GM23338 (cell line): ENCODE data around the gene PTPRN2.

Source experiments
- EZH2 ChIP-seq: fragments of 200-600 bp; sonication (generic); IDR thresholded peaks from one replicate; pipeline ENCODE4 v1.8.0; 2017; ENCODE audit warnings: antibody characterized with exemption, mild to moderate bottlenecking, low read depth; ENCODE audit not compliant: unreplicated experiment
- POLR2AphosphoS5 ChIP-seq: IDR thresholded peaks from 2 replicates; pipeline ENCODE4 v1.6.1; 2016; ENCODE audit warnings: antibody characterized with exemption, low read depth
- TF ChIP-seq, protein P1 (sequence below), 2 experiments: fragments of 200-600 bp in 1 of 2; sonication (generic) in 1 of 2; conservative IDR thresholded peaks; 2 replicates each; pipeline versions ENCODE4 v1.5.1 to v1.6.1; 2016 to 2017; ENCODE audit warnings: antibody characterized with exemption in 2 of 2, low read depth in 2 of 2, mild to moderate bottlenecking in 2 of 2, moderate library complexity in 1 of 2
- TF ChIP-seq, protein P2 (sequence below): IDR thresholded peaks from one replicate; pipeline ENCODE4 v1.6.1; 2018; ENCODE audit warnings: antibody characterized with exemption; ENCODE audit not compliant: unreplicated experiment

DNA sequence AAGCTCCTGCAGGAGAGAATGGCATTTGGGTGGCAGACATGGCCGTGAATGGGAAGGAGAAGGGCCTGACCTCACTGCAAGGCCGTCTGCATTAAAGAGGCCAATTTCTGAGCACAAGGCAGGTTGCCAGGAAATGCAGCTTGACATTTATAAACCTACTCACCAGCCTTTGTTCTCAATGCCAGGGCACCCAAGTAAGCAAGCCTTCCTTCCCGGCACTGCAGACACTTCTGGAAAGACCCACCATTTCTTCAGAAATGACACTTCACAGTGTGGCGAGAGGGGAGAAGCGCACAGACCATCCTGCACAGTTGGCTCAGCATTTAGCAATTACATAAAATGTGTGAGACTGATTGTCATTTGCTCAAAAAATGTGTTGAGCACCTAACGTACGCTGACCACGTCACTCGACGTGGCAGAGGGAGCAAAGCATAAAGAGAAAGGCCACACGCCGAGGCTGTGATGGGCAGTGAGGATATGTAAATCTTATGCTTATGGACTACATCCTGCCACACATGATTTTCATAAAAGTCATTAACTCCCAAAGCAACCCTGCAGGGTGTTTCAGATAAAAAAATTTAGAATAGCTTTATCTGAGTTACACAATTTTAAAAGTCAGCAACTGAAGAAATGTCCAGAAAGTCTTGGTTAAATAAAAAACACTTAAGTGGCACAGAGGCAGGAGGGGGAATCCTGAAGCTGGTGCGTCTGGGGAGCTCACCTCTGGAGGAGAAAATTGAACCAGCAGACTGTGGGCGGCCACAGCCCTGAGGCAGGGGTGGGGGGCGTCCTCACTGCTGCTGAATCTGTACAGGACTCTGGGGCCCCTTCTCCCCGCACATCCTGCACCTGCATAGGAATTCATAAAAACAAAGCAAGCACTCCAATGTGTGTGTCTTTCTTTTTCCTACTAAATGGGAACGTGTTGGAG, 543.8 kb downstream of the PTPRN2 start:
- TF ChIP-seq POLR2AphosphoS5: no peak
- TF ChIP-seq, protein P1, sequence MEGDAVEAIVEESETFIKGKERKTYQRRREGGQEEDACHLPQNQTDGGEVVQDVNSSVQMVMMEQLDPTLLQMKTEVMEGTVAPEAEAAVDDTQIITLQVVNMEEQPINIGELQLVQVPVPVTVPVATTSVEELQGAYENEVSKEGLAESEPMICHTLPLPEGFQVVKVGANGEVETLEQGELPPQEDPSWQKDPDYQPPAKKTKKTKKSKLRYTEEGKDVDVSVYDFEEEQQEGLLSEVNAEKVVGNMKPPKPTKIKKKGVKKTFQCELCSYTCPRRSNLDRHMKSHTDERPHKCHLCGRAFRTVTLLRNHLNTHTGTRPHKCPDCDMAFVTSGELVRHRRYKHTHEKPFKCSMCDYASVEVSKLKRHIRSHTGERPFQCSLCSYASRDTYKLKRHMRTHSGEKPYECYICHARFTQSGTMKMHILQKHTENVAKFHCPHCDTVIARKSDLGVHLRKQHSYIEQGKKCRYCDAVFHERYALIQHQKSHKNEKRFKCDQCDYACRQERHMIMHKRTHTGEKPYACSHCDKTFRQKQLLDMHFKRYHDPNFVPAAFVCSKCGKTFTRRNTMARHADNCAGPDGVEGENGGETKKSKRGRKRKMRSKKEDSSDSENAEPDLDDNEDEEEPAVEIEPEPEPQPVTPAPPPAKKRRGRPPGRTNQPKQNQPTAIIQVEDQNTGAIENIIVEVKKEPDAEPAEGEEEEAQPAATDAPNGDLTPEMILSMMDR (conservative IDR thresholded peaks at IDR 0.05; ENCODE audit: low read depth in 2 of 2): no peak
- no peak for TF ChIP-seq EZH2
- TF ChIP-seq, protein P2, sequence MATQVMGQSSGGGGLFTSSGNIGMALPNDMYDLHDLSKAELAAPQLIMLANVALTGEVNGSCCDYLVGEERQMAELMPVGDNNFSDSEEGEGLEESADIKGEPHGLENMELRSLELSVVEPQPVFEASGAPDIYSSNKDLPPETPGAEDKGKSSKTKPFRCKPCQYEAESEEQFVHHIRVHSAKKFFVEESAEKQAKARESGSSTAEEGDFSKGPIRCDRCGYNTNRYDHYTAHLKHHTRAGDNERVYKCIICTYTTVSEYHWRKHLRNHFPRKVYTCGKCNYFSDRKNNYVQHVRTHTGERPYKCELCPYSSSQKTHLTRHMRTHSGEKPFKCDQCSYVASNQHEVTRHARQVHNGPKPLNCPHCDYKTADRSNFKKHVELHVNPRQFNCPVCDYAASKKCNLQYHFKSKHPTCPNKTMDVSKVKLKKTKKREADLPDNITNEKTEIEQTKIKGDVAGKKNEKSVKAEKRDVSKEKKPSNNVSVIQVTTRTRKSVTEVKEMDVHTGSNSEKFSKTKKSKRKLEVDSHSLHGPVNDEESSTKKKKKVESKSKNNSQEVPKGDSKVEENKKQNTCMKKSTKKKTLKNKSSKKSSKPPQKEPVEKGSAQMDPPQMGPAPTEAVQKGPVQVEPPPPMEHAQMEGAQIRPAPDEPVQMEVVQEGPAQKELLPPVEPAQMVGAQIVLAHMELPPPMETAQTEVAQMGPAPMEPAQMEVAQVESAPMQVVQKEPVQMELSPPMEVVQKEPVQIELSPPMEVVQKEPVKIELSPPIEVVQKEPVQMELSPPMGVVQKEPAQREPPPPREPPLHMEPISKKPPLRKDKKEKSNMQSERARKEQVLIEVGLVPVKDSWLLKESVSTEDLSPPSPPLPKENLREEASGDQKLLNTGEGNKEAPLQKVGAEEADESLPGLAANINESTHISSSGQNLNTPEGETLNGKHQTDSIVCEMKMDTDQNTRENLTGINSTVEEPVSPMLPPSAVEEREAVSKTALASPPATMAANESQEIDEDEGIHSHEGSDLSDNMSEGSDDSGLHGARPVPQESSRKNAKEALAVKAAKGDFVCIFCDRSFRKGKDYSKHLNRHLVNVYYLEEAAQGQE: no peak
